NCI-H2196 treated with DMSO at 0.1 percent for 48 hours (cell line): Measurements from ENCODE around the gene HSD17B2.
"Not testable (repeated sequence)": the region's sequence is repeated elsewhere in the genome, so short reads cannot be mapped to it uniquely, and the experiment has no call there.

ENCODE experiments used
- DNase-seq: peaks from one replicate; lab custom pipeline; 2025; ENCODE audit not compliant: unreplicated experiment; lab: John Stamatoyannopoulos, UW

HSD17B2 gene

GRCh38 chr16:82074019-82074558, 39.0 kb downstream of the HSD17B2 start:
- DNase-seq, result no peak

DNA sequence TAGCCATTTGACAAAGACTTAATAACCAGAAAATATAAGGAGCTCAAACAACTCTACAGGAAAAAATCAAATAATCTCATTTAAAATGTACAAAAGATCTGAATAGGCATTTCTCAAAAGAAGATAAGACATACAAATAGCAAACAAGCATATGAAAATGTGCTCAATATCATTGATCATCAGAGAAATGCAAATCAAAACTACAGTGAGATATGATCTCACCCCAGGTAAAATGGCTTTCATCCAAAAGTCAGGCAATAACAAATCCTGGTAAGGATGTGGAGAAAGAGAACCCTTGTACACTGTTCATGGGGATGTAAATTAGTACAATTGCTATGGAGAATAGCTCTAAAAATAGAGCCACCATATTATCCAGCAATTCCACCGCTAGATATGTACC, 43.1 kb downstream of the HSD17B2 start:
- no peak for DNase-seq

DNA sequence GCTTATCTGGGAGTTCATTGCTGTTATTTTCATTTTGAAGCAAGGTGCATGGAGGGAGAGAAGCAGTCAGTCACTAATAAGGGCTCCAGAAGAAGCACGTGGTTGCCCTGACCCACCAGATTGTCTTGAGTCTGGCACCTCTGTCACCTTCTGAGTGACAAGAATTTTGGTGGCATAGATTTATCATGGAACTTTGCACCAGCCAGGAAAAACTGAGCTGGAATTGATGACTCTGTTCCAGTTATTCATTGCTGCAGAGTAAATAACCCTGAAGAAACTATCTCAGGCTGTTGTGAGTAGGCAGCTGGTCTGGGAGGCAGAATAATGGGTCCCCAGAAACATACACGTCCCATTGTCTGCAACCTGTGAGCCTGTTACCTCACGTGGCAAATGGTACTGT, 44.8 kb downstream of the HSD17B2 start:
- no peak for DNase-seq

- no peak for DNase-seq
Observed at GRCh38 chr16:82081264-82081663, 46.2 kb downstream of the HSD17B2 start.

- no peak for DNase-seq
Observed at GRCh38 chr16:82082097-82082496, 47.0 kb downstream of the HSD17B2 start.

DNA sequence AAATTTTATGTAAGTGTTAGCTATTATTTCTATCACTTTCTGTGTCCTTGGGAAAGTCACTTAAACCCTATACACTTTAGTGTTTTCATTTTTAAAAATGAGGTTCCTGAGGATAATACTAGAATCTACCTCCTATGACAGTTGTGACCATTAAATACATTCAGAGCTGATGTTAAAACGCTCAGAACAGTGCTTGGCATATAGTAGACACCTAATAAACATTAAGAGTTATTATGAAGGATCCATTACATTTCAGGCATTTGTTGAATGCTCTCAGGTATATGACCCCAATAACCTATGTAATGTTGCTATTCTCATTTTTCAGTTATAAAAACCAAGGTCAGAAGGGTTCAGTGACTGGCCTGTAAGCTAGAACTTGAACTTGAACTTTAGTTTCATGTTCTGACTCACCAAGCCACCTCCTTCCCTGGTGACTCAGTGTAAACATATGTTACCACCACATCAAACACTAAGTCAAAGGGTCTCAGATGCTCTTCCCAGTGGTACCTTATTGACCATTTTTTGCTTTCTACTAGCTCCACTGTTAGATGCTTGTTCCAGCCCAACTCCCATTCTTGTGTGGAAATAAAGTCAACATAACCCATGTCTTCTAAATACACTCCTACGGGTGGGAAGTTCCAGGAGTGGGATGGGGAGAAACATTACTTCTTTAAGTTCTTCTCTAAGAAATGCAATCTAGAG, 47.6 kb downstream of the HSD17B2 start:
- DNase-seq, result no peak

- DNase-seq, result no peak
Observed at GRCh38 chr16:82083710-82084353, 48.8 kb downstream of the HSD17B2 start.

DNA sequence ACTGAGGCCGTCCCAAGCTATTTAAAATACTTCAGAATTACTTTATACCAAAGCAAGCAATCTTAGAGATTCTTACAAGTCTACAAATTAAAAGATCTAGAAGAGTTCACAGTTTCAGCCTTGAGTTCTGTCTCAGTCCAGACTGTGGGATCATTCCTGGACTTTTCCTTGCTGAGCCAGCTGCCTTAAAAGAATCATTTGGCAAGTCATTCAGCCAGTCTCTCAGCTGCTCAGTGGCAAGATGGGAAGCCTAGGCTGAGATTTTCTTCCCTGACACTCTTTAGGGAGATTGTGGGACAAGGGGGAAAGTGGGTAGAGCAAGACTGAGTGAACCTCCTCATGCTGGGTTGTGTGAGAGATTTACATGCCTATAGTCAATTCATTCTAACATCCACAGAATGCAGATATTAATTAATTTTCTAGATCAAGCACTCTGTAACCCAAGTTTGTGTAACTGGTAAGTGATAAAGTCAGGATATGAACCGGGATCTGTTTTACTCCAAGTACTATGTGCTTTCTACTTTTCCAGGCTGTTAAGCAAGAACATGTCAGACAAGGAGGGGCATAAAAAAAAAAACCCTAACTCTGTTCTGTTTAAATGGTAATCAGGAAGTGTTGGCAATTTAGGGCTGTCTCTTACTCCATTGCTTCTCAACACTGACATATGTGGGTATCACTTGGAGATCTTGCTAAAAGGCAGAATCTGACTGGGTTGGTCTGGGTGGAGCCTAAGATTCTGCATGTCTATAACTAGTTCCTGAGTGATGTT, 50.1 kb downstream of the HSD17B2 start:
- no peak for DNase-seq

DNA sequence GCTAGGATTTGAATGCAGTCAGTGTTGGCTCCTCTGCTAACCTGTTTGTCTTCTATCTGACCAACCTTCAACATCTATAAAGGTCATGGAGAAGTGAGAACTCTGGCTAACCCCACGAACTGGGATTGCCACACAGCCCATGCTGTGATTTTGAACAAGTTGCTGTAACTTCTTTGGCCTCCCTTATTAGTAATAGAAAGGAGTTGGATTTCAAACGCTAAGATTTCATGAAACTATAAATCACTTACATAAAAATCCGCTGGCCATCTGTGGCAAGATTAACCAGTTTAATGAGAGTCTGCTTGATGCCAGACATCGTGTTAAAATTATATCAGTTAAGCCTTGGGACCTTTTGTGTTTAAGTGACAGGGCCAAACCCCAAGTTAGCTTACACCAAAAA, 53.4 kb downstream of the HSD17B2 start:
- no peak for DNase-seq

GRCh38 chr16:82091241-82091640, 56.2 kb downstream of the HSD17B2 start:
- no peak for DNase-seq

- DNase-seq, result no peak
Observed at GRCh38 chr16:82092711-82093110, 57.7 kb downstream of the HSD17B2 start.

DNA sequence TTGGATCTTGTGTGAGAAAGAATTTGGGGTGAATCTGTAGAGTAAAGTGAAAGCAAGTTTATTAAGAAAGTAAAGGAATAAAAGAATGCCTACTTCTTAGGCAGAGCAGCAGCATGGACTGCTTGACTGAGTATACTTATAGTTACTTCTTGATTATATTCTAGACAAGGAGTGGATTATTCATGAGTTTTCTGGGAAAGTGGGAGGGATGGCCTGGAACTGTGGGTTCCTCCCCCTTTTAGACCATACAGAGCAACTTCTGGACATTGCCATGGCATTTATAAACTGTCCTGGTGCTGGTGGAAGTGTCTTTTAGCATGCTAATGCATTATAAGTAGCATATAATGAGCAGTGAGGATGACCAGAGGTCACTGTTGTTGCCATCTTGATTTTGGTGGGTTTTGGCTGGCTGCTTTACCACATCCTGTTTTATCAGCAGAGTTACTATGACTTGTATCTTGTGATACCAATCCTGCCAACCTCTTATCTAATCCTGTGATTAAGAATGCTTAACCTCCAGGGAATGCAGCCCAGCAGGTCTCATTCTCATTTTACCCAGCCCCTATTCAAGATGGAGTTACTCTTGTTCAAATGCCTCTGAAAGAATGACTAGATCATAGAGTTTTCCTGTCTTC, 58.7 kb downstream of the HSD17B2 start:
- DNase-seq, result no peak

DNA sequence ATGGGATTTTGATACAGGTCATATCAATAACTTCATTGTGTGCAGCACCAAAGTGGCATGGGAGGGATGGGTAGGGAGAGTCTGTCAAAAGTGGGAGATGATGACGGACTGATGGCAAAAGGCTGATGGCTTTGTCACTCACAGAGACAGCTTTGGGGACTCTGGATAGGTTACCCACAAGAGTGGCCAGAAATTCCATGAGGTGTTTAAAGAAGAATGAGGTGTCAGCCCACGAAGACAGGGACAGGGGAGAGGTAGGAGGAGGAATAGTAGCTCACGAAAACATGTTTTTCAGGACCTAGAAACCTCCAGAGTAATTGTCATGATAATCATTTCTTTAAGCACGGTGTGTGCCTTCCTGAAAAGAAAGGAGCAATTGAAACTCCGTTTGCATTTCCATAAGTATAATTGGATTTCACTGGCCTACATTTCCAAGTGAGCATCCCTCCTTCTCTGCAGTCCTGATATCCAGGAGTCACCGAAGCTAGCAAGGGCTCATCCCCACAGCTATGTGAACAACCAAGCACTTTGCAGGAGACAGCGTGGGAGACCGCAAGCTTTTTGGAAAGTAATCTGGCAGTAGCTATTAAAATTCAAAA, 60.0 kb downstream of the HSD17B2 start:
- DNase-seq, result no peak

DNA sequence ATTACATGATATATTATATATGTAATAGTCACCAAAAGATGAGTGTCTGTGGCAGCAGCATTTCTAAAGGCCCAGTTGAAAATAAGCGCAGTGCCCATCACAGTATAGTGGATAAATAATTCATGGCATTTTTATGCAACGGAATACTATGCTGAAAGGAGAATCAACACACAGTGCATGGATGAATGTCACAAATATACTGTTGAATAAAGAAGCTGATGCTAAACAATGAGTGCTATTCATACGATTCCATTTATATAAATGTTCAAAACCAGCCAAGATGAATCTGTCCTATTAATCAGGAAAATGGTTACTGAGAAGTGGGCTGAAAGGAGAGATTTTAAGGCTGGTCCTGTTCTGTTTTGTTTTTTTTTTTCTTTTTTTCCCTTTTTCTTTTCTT, 61.6 kb downstream of the HSD17B2 start:
- no peak for DNase-seq

DNA sequence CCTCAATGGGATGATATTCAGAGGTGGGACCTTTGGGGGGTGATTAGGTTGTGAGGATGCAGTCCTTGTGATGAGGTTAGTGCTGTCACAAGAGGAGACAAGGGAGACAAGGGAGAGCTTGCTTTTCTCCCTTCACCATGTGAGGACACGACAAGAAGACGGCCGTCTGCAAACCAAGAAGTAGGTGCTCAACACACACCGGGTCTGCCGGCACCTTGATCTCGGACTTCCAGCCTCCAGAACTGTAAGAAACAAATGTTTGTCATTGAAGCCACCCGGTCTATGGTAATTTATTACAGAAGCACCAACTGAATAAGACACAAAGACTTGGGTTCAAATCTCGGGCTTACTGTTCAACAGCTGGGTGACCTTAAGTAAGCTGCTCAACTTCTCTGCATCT, 70.1 kb downstream of the HSD17B2 start:
- no peak for DNase-seq

GRCh38 chr16:82108100-82108499, 73.0 kb downstream of the HSD17B2 start:
- no peak for DNase-seq

GRCh38 chr16:82108774-82109173, 73.7 kb downstream of the HSD17B2 start:
- no peak for DNase-seq

- not testable (repeated sequence) for DNase-seq
Observed at GRCh38 chr16:82109266-82109665, 74.2 kb downstream of the HSD17B2 start.

- DNase-seq, result no peak
Observed at GRCh38 chr16:82111944-82112343, 76.9 kb downstream of the HSD17B2 start.

DNA sequence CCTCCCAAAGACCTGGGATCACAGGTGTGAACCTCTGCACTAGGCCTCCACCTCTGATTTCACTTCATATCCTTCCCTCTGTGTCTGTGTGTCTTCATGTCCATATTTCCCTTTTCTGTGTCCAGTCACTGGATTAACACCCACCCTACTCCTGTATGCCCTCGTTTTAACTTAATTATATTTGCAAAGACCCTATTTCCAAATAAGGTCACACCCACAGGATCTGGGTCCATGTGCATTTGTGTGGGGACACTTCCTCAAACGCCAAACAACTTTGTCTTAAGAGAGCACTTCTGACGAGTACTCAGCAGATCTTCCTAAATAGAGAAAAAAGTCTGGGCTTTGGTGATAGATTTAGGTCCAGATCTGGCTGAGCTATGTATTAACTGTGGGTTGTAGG, 78.7 kb downstream of the HSD17B2 start:
- DNase-seq, result no peak

- DNase-seq, result no peak
Observed at GRCh38 chr16:82116535-82116934, 81.5 kb downstream of the HSD17B2 start.
